ENCODE data around the gene TROAP.
"Not testable (repeated sequence)": the region's sequence is repeated elsewhere in the genome, so short reads cannot be mapped to it uniquely, and the experiment has no call there.

Gene TROAP

GRCh38 chr12:49295082-49295936, 27.7 kb upstream of the TROAP start, which contains the start of gene PRPH:
Gene PRPH (plus strand): TSS chr12:49295147. CDS start chr12:49295201, 54 bp downstream.
- no peak for DNase-seq

- no peak for DNase-seq
Measured at GRCh38 chr12:49296034-49296835, 26.8 kb upstream of the TROAP start.

- DNase-seq: no peak
Measured at GRCh38 chr12:49296836-49297694, 26.0 kb upstream of the TROAP start.

GRCh38 chr12:49297695-49298060, 25.4 kb upstream of the TROAP start:
- DNase-seq: no peak

DNA sequence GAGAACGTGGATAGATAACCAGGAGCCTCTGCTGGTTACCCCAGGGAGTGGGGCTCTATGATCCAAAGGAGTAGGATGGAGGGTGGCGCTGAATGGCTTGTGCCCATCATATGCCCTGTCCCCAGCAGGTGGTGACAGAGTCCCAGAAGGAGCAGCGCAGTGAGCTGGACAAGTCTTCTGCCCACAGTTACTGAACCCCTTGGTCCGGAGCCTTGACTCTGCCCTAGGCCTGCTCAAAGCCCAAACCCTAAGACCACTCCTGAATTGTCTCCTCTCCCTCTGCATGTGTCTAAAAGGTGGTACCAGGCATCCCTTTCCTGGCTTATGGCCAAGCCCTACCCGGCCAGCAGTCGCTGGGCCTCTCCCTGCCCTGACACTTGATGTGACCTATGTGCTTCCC, 24.9 kb upstream of the TROAP start:
- DNase-seq: no peak

DNA sequence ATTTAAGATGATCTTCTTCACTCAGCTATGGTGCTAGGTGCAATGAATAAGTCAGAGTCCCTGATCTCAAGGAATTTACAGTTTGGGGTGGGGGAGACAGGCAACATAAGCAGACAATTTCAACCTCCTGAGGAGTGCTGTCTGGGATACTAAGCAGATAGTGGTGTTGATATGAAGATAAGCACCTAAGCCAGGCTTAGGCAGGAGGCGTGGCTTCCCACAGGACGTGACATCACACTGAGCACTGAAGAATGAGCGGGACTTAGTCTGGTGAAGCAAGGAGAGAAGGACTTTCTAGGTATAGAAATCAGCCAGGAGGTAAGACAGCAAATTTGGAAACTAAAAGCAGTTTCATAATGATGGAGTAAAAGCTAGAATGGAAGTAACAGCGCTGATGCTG, 21.3 kb upstream of the TROAP start:
- no peak for DNase-seq

DNA sequence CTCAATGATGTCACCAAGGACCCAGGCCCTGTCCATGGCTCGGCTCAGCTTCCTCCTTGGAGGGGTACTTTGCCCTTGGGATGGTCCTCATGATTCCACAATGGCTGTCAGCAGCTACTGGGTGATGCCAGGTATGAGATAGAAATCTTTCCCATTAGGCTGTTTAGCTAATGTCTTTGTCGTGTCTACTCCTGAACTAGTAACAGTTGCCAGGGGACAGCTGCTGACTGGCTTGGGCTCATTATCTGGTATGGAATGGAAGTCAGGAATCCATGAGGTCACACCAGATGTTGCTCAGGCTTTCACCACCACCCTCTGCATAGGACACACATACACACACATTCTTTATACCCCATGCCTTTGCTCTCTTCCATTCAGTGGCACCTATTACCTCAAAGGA, 18.9 kb upstream of the TROAP start:
- DNase-seq: no peak

DNA sequence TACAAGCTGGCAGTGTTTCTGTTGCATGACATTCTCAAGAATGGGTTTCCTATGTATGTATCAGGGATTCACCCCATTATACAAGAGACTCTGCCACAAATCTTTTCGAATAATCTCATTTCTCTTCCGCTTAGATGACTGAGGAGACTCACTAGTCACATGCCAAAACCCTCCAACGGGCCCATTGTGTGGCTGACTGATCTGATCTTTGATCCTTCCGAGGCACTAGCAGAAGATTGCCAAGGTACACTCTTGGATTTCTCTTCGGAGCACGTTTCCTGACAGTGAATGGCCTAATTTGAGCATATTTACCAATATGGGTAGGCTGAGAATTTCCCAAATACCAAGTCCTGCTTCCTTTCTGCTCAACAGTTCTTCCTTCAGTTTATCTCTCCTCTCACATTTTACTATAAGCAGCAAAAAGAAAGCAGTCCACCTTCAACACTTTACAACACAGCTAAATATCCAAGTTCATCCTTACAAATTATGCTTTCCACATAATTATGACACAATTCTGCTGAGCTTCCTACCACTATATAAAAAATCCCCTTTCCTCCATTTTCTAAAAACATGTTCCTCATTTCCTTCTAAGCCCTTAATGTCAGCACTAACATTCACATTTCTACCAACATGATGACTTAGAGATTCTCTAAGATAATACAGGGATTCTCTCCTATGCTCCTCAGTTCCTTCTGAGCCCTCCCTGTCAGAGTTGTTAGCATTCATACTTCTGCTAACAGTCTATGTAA, 17.1 kb upstream of the TROAP start:
- no peak for DNase-seq

DNA sequence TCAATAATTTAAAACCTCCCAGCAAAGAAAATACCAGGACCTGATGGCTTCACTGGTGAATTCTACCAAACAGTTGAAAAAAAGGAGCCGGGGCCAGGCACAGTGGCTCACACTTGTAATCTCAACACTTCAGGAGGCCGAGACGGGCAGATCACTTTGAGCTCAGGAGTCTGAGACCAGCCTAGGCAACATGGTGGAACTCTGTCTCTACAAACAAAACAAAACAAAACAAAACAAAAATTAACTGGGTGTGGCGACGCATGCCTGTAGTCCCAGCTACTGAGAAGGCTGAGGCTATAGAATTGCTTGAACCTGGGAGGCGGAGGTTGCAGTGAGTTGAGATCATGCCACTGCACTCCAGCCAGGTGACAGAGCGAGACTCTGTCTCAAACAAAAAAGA, 13.7 kb upstream of the TROAP start:
- no peak for DNase-seq

DNA sequence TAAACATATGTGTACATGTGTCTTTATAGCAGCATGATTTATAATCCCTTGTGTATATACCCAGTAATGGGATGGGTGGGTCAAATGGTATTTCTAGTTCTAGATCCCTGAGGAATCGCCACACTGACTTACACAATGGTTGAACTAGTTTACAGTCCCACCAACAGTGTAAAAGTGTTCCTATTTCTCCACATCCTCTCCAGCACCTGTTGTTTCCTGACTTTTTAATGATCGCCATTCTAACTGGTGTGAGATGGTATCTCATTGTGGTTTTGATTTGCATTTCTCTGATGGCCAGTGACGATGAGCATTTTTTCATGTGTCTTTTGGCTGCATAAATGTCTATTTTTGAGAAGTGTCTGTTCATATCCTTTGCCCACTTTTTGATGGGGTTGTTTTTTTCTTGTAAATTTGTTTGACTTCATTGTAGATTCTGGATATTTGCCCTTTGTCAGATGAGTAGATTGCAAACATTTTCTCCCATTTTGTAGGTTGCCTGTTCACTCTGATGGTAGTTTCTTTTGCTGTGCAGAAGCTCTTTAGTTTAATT, 12.5 kb upstream of the TROAP start:
- not testable (repeated sequence) for DNase-seq

DNA sequence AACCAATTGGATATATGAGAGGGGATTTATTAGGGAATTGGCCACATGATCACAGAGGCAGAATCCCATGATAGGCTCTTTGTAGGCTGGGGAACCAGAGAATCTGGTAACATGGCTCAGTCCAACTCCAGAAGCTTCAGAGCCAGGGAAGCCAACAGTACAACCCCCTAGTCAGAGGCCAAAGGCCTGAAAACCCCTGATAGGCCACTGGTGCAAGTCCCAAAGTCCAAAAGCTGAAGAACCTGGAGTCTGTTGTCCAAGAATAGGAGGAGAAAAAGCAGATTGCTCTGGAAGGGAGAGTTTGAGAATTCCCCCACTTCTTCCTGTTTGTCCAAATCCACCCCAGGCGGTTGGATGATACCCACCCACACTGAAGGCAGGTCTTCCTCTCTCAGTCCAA, 8.2 kb upstream of the TROAP start:
- DNase-seq: no peak

GRCh38 chr12:49317118-49317517, 5.9 kb upstream of the TROAP start:
- DNase-seq: not testable (repeated sequence)

GRCh38 chr12:49320411-49321103, 2.5 kb upstream of the TROAP start:
- DNase-seq: not testable (repeated sequence)

DNA sequence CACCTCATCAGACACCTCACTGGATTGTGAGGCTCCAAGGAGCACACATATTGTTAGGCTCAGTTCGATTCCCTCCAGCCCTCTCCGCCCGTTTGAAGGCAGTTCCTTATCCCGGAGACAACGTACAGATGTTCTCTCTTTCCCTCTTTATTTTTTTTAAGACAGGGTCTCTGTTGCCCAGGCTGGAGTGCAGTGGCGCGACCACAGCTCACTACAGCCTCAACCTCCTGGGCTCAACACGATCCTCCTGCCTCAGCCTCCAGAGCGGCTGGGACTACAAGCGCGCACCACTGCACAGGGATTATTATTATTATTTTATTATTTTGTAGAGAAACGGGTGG, 718 bp upstream of the TROAP start:
- no peak for DNase-seq

- no peak for DNase-seq
Measured at GRCh38 chr12:49323524-49324097, 556 bp downstream of the TROAP start.

DNA sequence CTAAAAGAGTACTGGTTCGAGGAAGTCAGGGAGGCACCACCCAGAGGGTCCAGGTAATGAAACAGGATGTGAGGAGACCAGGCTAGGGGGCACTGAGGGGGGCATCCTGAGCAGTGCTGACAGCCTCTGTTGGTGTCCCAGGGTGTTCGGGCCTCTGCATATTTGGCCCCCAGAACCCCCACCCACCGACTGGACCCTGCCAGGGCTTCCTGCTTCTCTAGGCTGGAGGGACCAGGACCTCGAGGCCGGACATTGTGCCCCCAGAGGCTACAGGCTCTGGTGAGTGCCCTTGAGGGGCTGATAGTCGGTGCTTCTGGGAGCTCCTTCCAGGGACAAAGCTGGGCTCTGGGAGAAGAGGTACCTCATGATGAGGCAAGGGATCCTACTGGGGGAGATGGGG, 2.6 kb downstream of the TROAP start:
- DNase-seq: no peak

GRCh38 chr12:49327368-49327767, 4.3 kb downstream of the TROAP start:
- DNase-seq: no peak

- no peak for DNase-seq
Measured at GRCh38 chr12:49327887-49328286, 4.8 kb downstream of the TROAP start.

- DNase-seq: no peak
Measured at GRCh38 chr12:49328816-49329215, 5.8 kb downstream of the TROAP start.

GRCh38 chr12:49330032-49330619, 7.1 kb downstream of the TROAP start:
- DNase-seq: no peak

All from NCI-H2227 treated with DMSO at 0.1 percent for 48 hours (cell line).